Thyroid gland (tissue), 4 donors: ENCODE results near the gene BUD23. TPM values are rescaled to one million over a fixed set of nuclear protein-coding genes. Genes with fewer than 3 reads are reported as not detected.

ENCODE experiments used
- DNase-seq, 2 donors: peaks; one replicate each; pipeline ENCODE4 v3.0.0-alpha.2; 2019
- H3K27ac ChIP-seq, 3 donors: fragments of 200-600 bp; sonication (generic); 1 replicate in 2 of 3; 2 replicates in 1 of 3; pipeline ENCODE4 v1.5.1; 2016 to 2019; ENCODE audit warnings: mild to moderate bottlenecking in 1 of 3, moderate library complexity in 1 of 3
- H3K27me3 ChIP-seq: fragments of 200-600 bp; sonication (generic); one replicate; pipeline ENCODE4 v1.5.1; 2019
- H3K36me3 ChIP-seq, 2 donors: fragments of 200-600 bp; sonication (generic); one replicate each; pipeline ENCODE4 v1.5.1; 2016 to 2019
- H3K4me1 ChIP-seq, 2 donors: fragments of 200-600 bp; sonication (generic); one replicate each; pipeline ENCODE4 v1.5.1; 2017 to 2019
- H3K4me3 ChIP-seq, 3 donors: fragments of 200-600 bp; sonication (generic); replicated peaks in 1 of 3; 1 replicate in 2 of 3; 2 replicates in 1 of 3; pipeline ENCODE4 v1.5.1; 2016; ENCODE audit warnings: mild to moderate bottlenecking in 1 of 3
- H3K9me3 ChIP-seq: fragments of 200-600 bp; sonication (generic); one replicate; pipeline ENCODE4 v1.5.1; 2017
- POLR2A ChIP-seq, 2 donors: fragments of 450-650 bp; IDR thresholded peaks; one replicate each; pipeline ENCODE4 v1.6.1; 2017; ENCODE audit warnings: antibody characterized with exemption in 2 of 2, mild to moderate bottlenecking in 2 of 2, moderate library complexity in 1 of 2
- WGBS, 2 donors: methylation state at CpG; one replicate each; pipeline ENCODE4 v1.1.5; 2017; 5-methylcytosine and 5-hydroxymethylcytosine counted together
- intact Hi-C: fragments of 100-400 bp; cut with DNase I; formaldehyde crosslinking; loops from one replicate; pipeline ENCODE4 v1.15.1; 2023
- total RNA-seq, 4 donors: library from RNA; depleted of rRNA; stranded (reverse); fragments of >200 nt; gene quantifications; one replicate each; pipeline ENCODE4 v1.2.3, GENCODE V29; 2016
- TF ChIP-seq, protein P1 (sequence below), 6 experiments: fragments of 200-600 bp in 3 of 6; fragments of 450-650 bp in 3 of 6; sonication (generic) in 3 of 6; IDR thresholded peaks; one replicate each; pipeline ENCODE4 v1.5.1; 2016 to 2019; ENCODE audit warnings: antibody characterized with exemption in 6 of 6, mild to moderate bottlenecking in 2 of 6, inconsistent platforms in 1 of 6, moderate library complexity in 1 of 6

Gene BUD23
- total RNA-seq, 4 donors from 2014 or later = 58.3 to 78.0 (median 64.9) TPM

DNA sequence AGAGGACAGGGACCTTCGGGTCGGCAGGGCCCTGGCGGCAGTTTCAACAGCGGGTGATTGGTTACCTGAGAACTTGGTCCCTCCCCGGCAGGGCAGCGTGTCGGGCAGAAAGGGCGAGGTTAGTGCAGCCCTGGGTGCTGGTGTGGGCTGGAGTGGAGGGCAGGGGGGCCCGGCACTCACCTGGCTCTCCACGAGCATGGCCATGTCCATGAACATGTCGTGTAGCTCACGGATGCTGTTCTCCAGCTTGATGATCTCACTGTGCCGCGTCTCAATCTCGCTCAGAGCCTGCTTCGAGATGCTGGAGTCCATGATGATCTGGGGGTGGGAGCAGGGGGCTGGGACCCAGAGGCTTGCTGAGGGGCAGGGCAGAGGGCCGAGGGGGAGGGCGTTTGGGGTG lies 19.3 kb downstream of the BUD23 start:
- Histone ChIP-seq H3K9me3 (no peaks in the 10 kb centered on the region), H3K27ac (no peak overlapping the region), H3K27me3 (no peaks in the 10 kb centered on the region), H3K4me1 (no peaks in the 10 kb centered on the region), H3K36me3 (peaks cover 9 to 11% of the 10 kb centered on the region in 2 donors), H3K4me3 (no peak overlapping the region)
- 95% methylated on average over 12 to 18 of the region's 18 CpGs for WGBS, 2 donors
- intact Hi-C loops = no loop called here
- DNase-seq = no peak
- TF ChIP-seq POLR2A (IDR thresholded peaks at IDR 0.05) = no peak
- TF ChIP-seq, protein P1, sequence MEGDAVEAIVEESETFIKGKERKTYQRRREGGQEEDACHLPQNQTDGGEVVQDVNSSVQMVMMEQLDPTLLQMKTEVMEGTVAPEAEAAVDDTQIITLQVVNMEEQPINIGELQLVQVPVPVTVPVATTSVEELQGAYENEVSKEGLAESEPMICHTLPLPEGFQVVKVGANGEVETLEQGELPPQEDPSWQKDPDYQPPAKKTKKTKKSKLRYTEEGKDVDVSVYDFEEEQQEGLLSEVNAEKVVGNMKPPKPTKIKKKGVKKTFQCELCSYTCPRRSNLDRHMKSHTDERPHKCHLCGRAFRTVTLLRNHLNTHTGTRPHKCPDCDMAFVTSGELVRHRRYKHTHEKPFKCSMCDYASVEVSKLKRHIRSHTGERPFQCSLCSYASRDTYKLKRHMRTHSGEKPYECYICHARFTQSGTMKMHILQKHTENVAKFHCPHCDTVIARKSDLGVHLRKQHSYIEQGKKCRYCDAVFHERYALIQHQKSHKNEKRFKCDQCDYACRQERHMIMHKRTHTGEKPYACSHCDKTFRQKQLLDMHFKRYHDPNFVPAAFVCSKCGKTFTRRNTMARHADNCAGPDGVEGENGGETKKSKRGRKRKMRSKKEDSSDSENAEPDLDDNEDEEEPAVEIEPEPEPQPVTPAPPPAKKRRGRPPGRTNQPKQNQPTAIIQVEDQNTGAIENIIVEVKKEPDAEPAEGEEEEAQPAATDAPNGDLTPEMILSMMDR (IDR thresholded peaks at IDR 0.05) = no peak

DNA sequence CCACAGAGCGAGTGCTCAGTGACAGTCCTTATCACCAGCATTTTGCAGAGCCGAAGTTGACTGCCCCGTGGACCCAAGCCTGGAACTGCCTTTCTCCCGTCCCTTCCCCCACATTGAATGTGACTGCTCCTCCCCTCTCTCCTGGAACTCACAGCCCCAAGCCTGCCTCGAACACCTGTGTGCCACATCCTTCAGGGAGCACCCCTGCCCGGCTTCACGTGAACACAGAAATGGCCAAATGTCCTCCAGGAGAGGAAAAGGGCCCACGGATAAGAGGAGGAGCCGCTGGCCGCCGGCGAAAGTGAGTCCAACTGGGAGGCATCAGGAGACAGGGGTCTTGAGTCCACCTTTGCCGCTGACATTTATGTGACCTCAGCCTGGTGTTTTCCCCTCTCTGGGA lies 19.8 kb downstream of the BUD23 start:
- Histone ChIP-seq H3K4me3 (no peak overlapping the region), H3K36me3 (peaks cover 4 to 11% of the 10 kb centered on the region in 2 donors), H3K9me3 (no peaks in the 10 kb centered on the region), H3K27ac (no peak overlapping the region), H3K4me1 (no peaks in the 10 kb centered on the region), H3K27me3 (no peaks in the 10 kb centered on the region)
- WGBS, 2 donors = 84% methylated on average over 13 of the region's 13 CpGs
- intact Hi-C loops = no loop called here
- DNase-seq = no peak
- no peak for TF ChIP-seq POLR2A (IDR thresholded peaks at IDR 0.05)
- TF ChIP-seq, protein P1 (IDR thresholded peaks at IDR 0.05) = no peak

DNA sequence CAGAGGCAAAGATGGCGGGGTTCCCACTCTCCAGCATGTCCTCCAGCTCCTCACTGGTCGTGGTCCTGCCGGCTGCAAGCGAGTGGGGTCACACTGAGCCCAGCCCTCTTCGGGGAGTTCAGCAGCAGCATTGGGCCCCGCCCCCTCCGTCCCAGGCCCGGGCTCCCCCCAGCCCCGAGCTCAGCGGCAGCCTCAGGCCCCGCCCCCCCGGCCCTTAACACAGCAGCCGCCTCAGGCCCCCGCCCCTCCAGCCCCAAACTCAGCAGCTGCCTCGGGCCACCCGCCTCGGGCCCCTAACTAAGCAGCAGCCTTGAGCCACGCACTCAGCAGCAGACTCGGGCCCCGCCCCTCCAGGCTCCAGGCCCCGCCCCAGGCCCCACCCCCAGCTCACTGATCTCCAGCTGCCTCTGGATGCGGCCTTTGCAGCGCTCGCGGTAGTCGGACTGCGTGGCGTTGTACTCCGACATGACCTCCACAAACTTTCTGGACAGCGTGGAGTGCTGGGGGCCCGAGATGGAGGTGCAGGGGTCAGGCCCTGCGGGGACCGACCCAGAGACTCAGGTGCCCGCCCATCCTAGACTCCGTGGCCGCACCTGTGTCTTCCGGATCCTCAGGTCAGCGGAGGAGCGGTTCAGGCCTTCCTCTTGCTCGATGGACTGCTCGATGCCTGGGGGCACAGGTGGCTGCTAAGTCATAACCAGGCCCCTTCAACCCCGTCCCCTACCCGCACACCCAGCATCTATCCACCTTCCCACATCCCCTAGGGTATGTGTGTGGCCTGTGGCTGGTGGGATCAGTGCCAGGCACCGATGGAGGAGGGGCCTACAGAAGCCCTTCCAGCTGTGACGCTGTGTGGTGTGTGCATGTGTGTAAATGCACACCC lies 20.6 kb downstream of the BUD23 start:
- 52 to 66% methylated on average over 10 to 20 of the region's 45 CpGs for WGBS, 2 donors
- TF ChIP-seq POLR2A (IDR thresholded peaks at IDR 0.05) = no peak
- TF ChIP-seq, protein P1 (IDR thresholded peaks at IDR 0.05) = no peak
- H3K27ac ChIP-seq = no peak overlapping the region
- DNase-seq = no peak
- H3K4me1 ChIP-seq = no peaks in the 10 kb centered on the region
- intact Hi-C loops = no loop called here
- no peaks in the 10 kb centered on the region for H3K27me3 ChIP-seq
- H3K9me3 ChIP-seq = no peaks in the 10 kb centered on the region
- peaks cover 3% of the 10 kb centered on the region in 2 donors for H3K36me3 ChIP-seq
- no peak overlapping the region for H3K4me3 ChIP-seq

DNA sequence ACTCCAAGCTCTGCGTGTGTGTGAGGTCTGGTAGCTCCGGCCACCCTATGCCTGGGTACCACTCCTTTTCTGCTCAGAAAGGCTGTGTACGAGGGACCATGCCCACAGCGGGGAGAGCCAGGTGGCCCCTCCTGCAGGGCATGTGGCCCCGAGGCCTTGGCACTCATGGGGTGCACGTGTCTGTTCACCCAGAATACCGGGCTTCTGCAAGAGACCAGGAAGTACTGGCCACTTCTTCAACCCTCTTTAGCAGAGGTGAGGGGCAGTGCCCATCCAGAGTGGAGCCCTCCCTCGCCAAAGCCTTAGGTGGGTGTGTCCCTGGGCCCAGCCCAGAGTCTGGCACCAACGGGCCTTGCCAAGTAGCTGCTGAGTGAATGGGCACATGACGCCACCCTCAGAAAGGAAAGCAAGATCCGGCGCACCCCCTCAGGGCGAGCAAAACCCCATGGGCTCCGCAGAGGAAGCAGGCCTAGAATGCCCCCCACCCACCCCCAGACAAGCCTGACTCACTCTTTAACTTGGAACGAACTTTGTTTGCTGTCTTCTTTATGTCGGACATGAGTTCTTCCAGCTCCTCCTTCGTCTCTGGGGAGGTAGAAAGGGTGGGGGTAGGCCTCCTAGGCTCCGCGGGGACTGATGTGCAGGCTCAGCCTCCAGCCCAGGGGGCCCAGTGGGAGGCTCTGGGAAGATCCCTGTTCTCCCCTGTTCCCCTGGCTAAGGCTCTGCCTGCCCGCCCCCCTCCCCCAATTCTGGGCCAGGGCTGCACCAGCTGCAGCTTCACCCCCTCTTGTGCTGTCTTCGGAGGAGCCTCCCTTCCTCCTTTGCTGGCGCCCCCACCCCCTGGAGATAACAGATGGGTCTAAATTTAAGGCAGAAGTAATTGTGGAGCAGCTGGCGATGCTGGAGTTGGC lies 21.5 kb downstream of the BUD23 start:
- Histone ChIP-seq H3K36me3 (no peaks in the 10 kb centered on the region), H3K4me1 (no peaks in the 10 kb centered on the region), H3K9me3 (no peaks in the 10 kb centered on the region), H3K27ac (no peak overlapping the region), H3K4me3 (no peak overlapping the region), H3K27me3 (no peaks in the 10 kb centered on the region)
- DNase-seq = no peak
- intact Hi-C loops = no loop called here
- TF ChIP-seq POLR2A (IDR thresholded peaks at IDR 0.05) = no peak
- 90 to 91% methylated on average over 18 to 20 of the region's 23 CpGs for WGBS, 2 donors

DNA sequence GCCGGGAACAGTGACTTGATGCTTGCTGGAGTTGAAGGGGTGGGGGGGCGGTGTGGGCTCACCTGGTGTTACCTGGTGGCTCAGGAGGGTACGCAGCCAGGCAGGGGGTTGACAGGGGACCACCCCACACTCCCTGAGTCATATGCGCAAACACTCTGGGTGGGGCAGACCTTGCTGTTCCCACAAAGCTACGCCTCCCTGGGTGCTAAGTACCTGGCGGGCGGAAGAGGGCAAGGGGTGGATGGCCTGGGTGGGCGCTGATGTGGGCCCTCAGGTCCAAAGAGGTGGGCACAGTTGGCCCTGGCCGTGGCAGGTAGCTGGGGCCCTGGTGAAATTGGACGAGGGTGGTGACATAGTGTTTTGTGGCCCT lies 22.1 kb downstream of the BUD23 start:
- Histone ChIP-seq H3K27me3 (no peaks in the 10 kb centered on the region), H3K36me3 (no peaks in the 10 kb centered on the region), H3K4me3 (no peak overlapping the region), H3K4me1 (no peaks in the 10 kb centered on the region), H3K27ac (no peak overlapping the region), H3K9me3 (no peaks in the 10 kb centered on the region)
- DNase-seq = no peak
- no peak for TF ChIP-seq POLR2A (IDR thresholded peaks at IDR 0.05)
- TF ChIP-seq, protein P1 (IDR thresholded peaks at IDR 0.05) = no peak
- WGBS, 2 donors = 96 to 99% methylated on average over 9 of the region's 10 CpGs
- intact Hi-C loops = no loop called here
